GM12891 (cell line): Measurements from ENCODE around the gene TGFB1.

Experiments used
- DNase-seq: peaks from one replicate; pipeline ENCODE4 v3.0.0; 2011; ENCODE audit warnings: low spot score; ENCODE audit not compliant: insufficient read length
- FAIRE-seq: peaks from 2 replicates; lab custom pipeline; 2011; peaks lifted over from hg19 to GRCh38; lab: Jason Lieb, UNC
- PAX5 ChIP-seq: IDR thresholded peaks from 2 replicates; pipeline ENCODE4 v1.6.1; 2011; ENCODE audit warnings: low read length, moderate library complexity, mild to moderate bottlenecking; ENCODE audit not compliant: insufficient read depth, severe bottlenecking
- POLR2A ChIP-seq: IDR thresholded peaks from 2 replicates; pipeline ENCODE4 v1.6.1; 2011; ENCODE audit warnings: low read depth, low read length, control low read depth
- POLR2AphosphoS5 ChIP-seq: IDR thresholded peaks from 2 replicates; pipeline ENCODE4 v1.6.1; 2011; ENCODE audit warnings: low read depth, low read length, control low read depth
- POU2F2 ChIP-seq: IDR thresholded peaks from 2 replicates; pipeline ENCODE4 v1.6.1; 2011; ENCODE audit warnings: low read depth, mild to moderate bottlenecking, control low read depth, low read length, moderate library complexity
- SPI1 ChIP-seq: IDR thresholded peaks from 2 replicates; pipeline ENCODE4 v1.6.1; 2011; ENCODE audit warnings: low read depth, low read length, control low read depth
- TAF1 ChIP-seq: IDR thresholded peaks from 2 replicates; pipeline ENCODE4 v1.6.1; 2011; ENCODE audit warnings: low read depth, low read length, control low read depth

Gene TGFB1

DNA sequence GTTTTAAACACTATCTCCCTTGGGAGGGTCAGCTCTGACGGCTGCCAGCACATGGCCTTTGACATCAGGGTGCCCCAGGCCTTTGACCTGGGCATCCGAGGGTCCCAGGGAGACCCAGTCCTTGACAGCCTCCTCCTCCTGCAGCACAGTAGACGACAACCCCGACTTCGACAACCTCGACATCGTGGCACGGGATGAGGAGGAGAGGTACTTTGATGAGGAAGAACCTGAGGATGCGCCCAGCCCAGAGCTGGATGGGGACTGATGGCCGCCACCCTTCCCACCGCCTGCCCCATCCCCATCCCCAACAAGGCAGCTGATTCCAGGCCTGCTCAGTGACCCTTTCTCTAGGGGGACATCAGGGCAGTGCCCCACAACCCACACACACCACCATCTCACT lies 31.3 kb downstream of the TGFB1 start:
- DNase-seq (no peak), FAIRE-seq (no peak)
- TF ChIP-seq SPI1, result no peak
- no peak for TF ChIP-seq TAF1
- no peak for TF ChIP-seq POLR2AphosphoS5
- no peak for TF ChIP-seq PAX5

DNA sequence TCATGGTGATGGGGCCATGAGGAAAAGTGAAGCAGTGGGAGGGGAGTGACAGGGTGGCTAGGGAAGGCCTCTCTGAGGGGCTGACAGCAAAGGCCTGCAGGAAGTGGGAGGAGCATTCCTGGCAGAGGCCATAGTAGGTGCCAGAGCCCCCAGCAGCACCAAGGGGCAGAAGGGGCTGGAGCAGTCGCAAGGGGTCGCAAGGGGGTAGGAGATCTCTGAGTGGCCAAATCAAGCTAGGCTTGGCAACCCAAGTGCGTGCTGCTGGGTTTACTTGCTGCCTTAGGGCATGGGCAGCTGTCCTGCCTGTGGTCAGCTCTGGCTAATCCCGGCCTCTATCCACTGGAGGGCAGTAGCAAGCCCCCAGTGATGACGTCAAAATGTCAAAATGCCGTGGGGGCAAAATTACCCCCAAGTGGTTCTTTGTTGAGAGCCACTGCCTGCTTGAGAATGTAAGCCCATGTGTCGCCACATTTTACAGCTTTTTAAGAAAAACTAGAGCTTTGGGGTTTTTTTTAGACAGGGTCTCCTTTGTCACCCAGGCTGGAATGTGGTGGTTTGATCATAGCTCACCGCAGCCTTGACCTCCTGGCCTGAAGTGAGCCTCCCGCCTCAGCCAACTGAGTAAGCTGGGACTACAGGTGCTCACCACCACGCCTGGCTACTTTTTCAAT lies 32.0 kb downstream of the TGFB1 start:
- no peak for FAIRE-seq
- DNase-seq, result no peak
- no peak for TF ChIP-seq SPI1
- peak; percentile 43; the same call in 1 of the 2 replicates for TF ChIP-seq POU2F2
- TF ChIP-seq TAF1, result no peak
- no peak for TF ChIP-seq PAX5
- 0 out of 2 replicates have a peak, but pooled peaks have one; percentile 2 for TF ChIP-seq POLR2A
- no peak for TF ChIP-seq POLR2AphosphoS5

DNA sequence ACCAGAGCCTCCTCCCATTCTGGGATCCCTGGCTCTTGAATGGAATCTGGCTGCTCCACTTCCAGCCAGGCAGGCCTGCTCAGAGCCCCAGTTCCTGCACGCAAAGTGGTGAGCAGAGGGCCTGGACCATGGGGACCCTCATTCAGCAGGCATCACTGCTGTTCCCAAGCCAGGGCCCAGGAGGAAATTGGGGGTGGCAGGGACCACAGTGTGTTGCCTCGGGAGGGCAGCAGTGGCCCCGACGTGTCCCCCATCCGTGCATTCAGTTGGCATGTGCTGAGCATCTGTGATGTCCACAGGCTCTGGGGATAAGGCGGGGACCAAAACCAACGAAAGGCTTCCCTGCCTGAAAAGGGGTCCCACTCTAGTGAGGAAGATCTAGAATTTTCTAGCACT lies 32.5 kb downstream of the TGFB1 start:
- DNase-seq (no peak), FAIRE-seq (no peak)
- no peak for TF ChIP-seq SPI1

DNA sequence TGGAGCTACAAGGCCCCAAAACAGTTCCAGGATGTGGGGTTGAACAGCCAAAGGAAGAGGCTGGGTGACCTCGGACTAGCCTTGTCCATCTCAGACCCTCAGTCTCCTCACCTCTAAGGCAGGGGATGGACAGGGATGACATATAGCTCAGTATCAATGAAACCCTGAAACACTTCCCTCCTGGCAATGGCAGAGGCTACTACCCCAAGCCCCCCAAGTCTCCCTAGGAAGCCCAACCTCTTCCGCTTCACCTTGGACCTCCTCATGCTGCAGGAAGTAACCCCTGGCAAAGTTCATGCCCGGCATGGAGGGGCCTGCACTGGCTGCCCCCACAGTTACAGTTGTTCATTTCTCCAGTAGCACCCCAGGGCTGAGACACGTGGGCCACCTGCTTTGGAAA lies 33.2 kb downstream of the TGFB1 start:
- FAIRE-seq (no peak), DNase-seq (no peak)
- TF ChIP-seq PAX5, result no peak
- 0 out of 2 replicates have a peak, but pooled peaks have one; percentile 14 for TF ChIP-seq POLR2AphosphoS5

DNA sequence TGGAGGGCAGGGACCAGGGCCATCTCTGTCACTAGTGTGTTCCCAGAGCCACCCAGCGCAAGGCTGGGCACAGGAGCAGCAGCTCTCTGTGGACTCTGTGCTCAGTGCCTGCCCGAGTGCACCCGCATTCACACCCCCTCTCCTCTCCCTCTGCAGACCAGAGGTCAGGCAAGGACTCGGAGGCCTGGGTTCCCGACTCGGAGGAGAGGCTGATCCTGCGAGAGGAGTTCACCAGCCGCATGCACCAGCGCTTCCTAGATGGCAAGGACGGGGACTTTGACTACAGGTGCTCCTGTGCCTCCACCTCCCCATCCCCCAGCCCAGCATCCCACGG lies 33.6 kb downstream of the TGFB1 start:
- TF ChIP-seq SPI1 (no peak), POU2F2 (no peak), PAX5 (no peak), POLR2A (no peak), TAF1 (no peak), POLR2AphosphoS5 (no peak)
- FAIRE-seq (no peak), DNase-seq (no peak)

DNA sequence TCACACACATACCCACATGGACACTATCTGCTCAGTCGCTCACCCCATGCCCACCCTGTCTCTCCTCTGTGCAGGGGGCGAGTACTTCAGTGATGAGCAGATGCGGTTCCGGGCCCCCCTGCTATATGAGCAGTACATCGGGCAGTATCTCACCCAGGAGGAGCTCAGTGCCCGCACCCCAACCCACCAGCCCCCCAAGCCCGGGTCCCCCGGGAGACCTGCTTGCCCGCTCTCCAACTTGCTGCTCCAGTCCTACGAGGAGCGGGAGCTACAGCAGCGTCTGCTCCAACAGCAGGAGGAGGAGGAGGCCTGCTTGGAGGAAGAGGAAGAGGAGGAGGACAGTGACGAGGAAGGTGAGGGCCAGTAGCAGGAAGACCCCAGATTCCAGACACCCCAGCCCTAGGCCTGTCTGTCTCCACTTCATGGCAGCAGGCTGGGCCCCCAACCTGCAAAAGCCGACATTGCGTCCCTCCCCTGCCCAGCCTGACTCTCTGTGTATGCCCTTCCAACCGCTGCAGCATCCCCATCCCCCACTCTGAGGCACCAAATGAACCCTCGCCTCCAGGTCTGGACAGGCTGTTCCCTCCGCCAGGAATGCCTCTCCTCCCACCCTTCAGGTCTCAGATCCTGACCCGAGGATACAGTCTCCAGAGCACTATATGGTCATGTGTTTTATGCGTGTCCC lies 34.1 kb downstream of the TGFB1 start:
- 0 out of 2 replicates have a peak, but pooled peaks have one; percentile 13 for TF ChIP-seq POU2F2
- TF ChIP-seq POLR2A, result no peak
- TF ChIP-seq SPI1, result no peak
- TF ChIP-seq TAF1, result no peak
- no peak for TF ChIP-seq PAX5
- no peak for TF ChIP-seq POLR2AphosphoS5
- no peak for FAIRE-seq
- DNase-seq, result no peak

DNA sequence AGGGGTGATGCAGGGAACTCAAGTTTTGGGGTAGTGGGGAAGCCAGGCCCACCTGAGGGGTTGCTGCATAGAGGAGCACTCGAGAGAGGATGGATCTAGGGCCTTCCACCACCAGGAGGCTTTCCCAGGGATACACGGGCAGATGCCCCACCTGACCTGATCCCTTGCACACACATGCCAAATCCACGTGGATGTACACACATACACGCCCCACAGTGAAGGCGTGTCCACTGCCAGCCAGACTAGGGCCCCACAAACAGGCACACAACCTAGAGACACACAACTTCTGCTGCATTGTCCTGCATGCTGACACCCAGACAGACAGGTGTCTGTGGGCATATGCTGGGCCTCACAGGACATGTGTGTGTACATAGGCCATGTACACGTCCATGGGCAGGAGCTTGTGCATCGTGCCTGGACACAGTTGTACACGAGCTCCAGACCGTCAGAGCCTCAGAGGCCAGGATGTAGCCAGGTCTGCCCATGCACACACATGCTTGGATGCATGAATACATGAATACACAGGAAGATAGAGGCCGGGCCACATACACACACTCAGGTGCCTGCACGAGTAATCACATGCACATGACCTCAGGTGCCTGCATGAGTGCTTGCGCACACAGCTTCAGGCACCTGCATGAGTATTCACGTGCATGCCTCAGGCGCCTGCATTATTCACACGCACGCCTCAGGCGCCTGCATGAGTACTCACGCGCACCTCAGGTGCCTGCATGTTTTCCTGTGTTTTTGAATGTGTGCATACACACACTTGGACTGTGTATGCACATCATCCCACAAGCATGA lies 34.8 kb downstream of the TGFB1 start:
- TF ChIP-seq POLR2AphosphoS5 (peak; percentile 66; the same call in 1 of the 2 replicates), PAX5 (no peak)
- DNase-seq (no peak), FAIRE-seq (no peak)

DNA sequence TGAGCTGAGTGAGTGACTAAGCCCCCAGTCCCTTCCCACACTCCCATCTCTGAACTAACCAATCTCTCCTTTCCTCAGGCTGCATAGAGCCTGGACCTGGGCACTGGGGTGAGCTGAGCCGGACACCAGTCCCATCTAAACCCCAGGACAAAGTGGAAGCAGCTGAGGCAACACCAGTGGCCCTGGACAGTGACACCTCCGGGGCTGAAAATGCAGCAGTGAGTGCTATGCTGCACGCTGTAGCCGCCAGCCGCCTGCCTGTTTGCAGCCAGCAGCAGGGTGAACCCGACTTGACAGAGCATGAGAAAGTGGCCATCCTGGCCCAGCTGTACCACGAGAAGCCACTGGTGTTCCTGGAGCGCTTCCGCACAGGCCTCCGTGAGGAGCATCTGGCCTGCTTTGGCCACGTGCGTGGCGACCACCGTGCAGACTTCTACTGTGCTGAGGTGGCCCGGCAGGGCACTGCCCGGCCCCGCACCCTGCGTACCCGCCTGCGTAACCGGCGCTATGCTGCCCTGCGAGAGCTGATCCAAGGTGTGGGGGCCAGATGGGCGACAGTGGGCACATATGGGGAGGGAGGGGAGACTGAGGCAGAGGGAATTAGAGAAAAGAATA lies 37.3 kb downstream of the TGFB1 start:
- DNase-seq (no peak), FAIRE-seq (no peak)
- TF ChIP-seq POU2F2 (no peak), SPI1 (no peak), POLR2AphosphoS5 (no peak)

DNA sequence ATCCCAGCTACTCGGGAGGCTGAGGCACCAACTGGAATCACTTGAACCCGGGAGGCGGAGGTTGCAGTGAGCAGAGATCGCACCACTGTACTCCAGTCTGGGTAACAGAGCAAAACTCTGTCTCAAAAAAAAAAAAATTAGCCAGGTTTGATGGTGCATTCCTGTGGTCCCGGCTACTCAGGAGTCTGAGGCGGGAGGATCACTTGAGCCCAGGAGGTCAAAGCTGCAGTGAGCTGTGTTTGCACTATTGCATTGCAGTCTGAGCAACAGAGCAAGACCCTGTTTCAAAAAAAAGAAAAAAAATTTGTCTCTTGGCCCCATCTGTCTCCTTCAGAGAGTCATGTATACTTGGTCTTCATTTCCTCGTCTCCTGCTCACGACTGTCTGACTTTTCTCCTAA lies 42.1 kb downstream of the TGFB1 start:
- FAIRE-seq (no peak), DNase-seq (no peak)

DNA sequence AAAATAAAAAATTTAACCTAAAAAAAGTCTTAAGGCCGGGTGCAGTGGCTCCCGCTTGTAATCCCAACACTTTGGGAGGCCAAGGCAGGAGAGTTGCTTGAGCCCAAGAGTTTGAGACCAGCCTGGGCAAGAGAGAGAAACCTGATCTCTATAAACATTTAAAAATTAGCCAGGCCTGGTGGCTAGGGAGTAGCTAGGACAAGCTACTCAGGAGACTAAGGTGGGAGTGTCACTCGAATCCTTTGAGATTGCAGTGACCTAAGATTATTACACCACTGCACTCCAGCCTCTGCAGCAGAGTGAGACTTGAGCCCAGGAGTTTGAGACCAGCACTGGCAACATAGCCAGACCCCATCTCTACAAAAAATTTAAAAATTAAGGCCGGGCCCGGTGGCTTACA lies 42.6 kb downstream of the TGFB1 start:
- TF ChIP-seq POU2F2, result no peak
- DNase-seq, result no peak
- FAIRE-seq, result no peak

More for the DNA sequence above, 42.1 kb downstream of the TGFB1 start:
- TF ChIP-seq POLR2AphosphoS5 (no peak), TAF1 (no peak), PAX5 (no peak), POLR2A (no peak), SPI1 (no peak), POU2F2 (no peak)
